ENCODE results near the gene ZNF396.

Gene ZNF396

GRCh38 chr18:35352778-35353177 lies 24.4 kb downstream of the ZNF396 start:
- no peaks in the 10 kb centered on the region for H3K36me3 ChIP-seq (replicated peaks; ENCODE audit: insufficient read depth, low read length)
- DNase-seq = no peak
- H3K4me1 ChIP-seq (ENCODE audit: low read length) = no peaks in the 10 kb centered on the region

GRCh38 chr18:35352283-35352682 lies 24.9 kb downstream of the ZNF396 start:
- Histone ChIP-seq H3K4me2 (ENCODE audit: low read depth, low read length) (no peak overlapping the region), H3K79me2 (ENCODE audit: low read length) (no peaks in the 10 kb centered on the region), H3K36me3 (replicated peaks; ENCODE audit: insufficient read depth, low read length) (no peaks in the 10 kb centered on the region), H2AFZ (ENCODE audit: low read length) (no peak overlapping the region), H3K4me3 (ENCODE audit: low read length) (no peak overlapping the region), H3K4me1 (ENCODE audit: low read length) (no peaks in the 10 kb centered on the region), H3K9me2 (replicated peaks; ENCODE audit: insufficient read depth, low read length) (no peaks in the 10 kb centered on the region), H3K9me3 (replicated peaks; ENCODE audit: insufficient read depth, low read length) (no peaks in the 10 kb centered on the region), H3K9ac (ENCODE audit: low read length) (no peak overlapping the region), H3K27me3 (replicated peaks; ENCODE audit: insufficient read depth, low read length) (no peaks in the 10 kb centered on the region), H3F3A (ENCODE audit: insufficient read depth, low read length) (no peaks in the 10 kb centered on the region), H3K27ac (ENCODE audit: low read length) (no peak overlapping the region), H4K20me1 (ENCODE audit: insufficient read depth, low read length) (no peaks in the 10 kb centered on the region)
- DNase-seq = no peak
- TF ChIP-seq CTCF (IDR thresholded peaks at IDR 0.05; ENCODE audit: low read length) = no peak
- no peak for TF ChIP-seq EZH2phosphoT487 (IDR thresholded peaks at IDR 0.05; ENCODE audit: low read length)
- TF ChIP-seq EZH2 (optimal IDR thresholded peaks at IDR 0.05; ENCODE audit: low read depth, low read length) = no peak

More at GRCh38 chr18:35352778-35353177, 24.4 kb downstream of the ZNF396 start:
- no peaks in the 10 kb centered on the region for H3K27me3 ChIP-seq (replicated peaks; ENCODE audit: insufficient read depth, low read length)
- no peaks in the 10 kb centered on the region for H4K20me1 ChIP-seq (ENCODE audit: insufficient read depth, low read length)
- H3K79me2 ChIP-seq (ENCODE audit: low read length) = no peaks in the 10 kb centered on the region
- no peak overlapping the region for H3K9ac ChIP-seq (ENCODE audit: low read length)
- no peaks in the 10 kb centered on the region for H3K9me3 ChIP-seq (replicated peaks; ENCODE audit: insufficient read depth, low read length)
- H2AFZ ChIP-seq (ENCODE audit: low read length) = no peak overlapping the region
- no peak for TF ChIP-seq EZH2 (optimal IDR thresholded peaks at IDR 0.05; ENCODE audit: low read depth, low read length)
- TF ChIP-seq EZH2phosphoT487 (IDR thresholded peaks at IDR 0.05; ENCODE audit: low read length) = no peak
- TF ChIP-seq CTCF (IDR thresholded peaks at IDR 0.05; ENCODE audit: low read length) = no peak
- no peak overlapping the region for H3K27ac ChIP-seq (ENCODE audit: low read length)
- no peaks in the 10 kb centered on the region for H3F3A ChIP-seq (ENCODE audit: insufficient read depth, low read length)
- no peaks in the 10 kb centered on the region for H3K9me2 ChIP-seq (replicated peaks; ENCODE audit: insufficient read depth, low read length)
- no peak overlapping the region for H3K4me2 ChIP-seq (ENCODE audit: low read depth, low read length)
- H3K4me3 ChIP-seq (ENCODE audit: low read length) = no peak overlapping the region

DNA sequence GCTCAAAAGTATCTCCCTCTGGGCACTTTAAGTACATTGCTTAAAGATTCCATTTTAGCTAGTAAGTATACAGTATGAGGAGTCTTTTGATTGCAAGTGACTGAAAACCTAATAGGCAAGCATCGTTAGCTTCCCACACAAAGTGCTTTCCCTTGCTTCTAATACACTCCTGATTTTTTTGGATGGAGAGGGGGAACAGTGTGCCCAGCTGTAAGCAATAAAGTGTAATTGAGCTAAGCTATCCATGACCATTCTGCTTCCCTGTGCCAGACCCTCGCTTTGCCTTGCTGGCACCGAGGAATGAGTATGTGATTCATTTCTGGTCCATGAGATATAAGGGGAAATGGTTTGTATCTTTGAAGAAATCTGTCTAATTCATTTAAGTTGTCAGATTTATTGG lies 29.1 kb downstream of the ZNF396 start:
- H3K9me2 ChIP-seq (replicated peaks; ENCODE audit: insufficient read depth, low read length) = no peaks in the 10 kb centered on the region
- TF ChIP-seq CTCF (IDR thresholded peaks at IDR 0.05; ENCODE audit: low read length) (no peak), EZH2 (optimal IDR thresholded peaks at IDR 0.05; ENCODE audit: low read depth, low read length) (no peak), EZH2phosphoT487 (IDR thresholded peaks at IDR 0.05; ENCODE audit: low read length) (no peak)
- no peaks in the 10 kb centered on the region for H3K27me3 ChIP-seq (replicated peaks; ENCODE audit: insufficient read depth, low read length)
- no peak overlapping the region for H3K4me2 ChIP-seq (ENCODE audit: low read depth, low read length)
- H3K9ac ChIP-seq (ENCODE audit: low read length) = no peak overlapping the region
- no peaks in the 10 kb centered on the region for H3K9me3 ChIP-seq (replicated peaks; ENCODE audit: insufficient read depth, low read length)
- H3K79me2 ChIP-seq (ENCODE audit: low read length) = peaks cover 13% of the 10 kb centered on the region
- H3F3A ChIP-seq (ENCODE audit: insufficient read depth, low read length) = no peaks in the 10 kb centered on the region
- H3K36me3 ChIP-seq (replicated peaks; ENCODE audit: insufficient read depth, low read length) = no peaks in the 10 kb centered on the region
- H4K20me1 ChIP-seq (ENCODE audit: insufficient read depth, low read length) = peaks cover 8% of the 10 kb centered on the region
- no peak overlapping the region for H3K27ac ChIP-seq (ENCODE audit: low read length)
- H3K4me3 ChIP-seq (ENCODE audit: low read length) = no peak overlapping the region
- no peak for DNase-seq
- 0 out of 2 replicates have a peak, but pooled peaks cover 4% of the 10 kb centered on the region for H3K4me1 ChIP-seq (ENCODE audit: low read length)
- no peak overlapping the region for H2AFZ ChIP-seq (ENCODE audit: low read length)
